GM18498 (cell line): Measurements from ENCODE around the gene CRLF1.
"Not testable (repeated sequence)": the region's sequence is repeated elsewhere in the genome, so short reads cannot be mapped to it uniquely, and the experiment has no call there.

Experiments
- ATAC-seq: cut with Tn5 transposase; IDR thresholded peaks from one replicate; pipeline ENCODE4 v1.9.1; 2021; ENCODE audit warnings: mild to moderate bottlenecking, moderate library complexity; ENCODE audit not compliant: unreplicated experiment

The CRLF1 gene

DNA sequence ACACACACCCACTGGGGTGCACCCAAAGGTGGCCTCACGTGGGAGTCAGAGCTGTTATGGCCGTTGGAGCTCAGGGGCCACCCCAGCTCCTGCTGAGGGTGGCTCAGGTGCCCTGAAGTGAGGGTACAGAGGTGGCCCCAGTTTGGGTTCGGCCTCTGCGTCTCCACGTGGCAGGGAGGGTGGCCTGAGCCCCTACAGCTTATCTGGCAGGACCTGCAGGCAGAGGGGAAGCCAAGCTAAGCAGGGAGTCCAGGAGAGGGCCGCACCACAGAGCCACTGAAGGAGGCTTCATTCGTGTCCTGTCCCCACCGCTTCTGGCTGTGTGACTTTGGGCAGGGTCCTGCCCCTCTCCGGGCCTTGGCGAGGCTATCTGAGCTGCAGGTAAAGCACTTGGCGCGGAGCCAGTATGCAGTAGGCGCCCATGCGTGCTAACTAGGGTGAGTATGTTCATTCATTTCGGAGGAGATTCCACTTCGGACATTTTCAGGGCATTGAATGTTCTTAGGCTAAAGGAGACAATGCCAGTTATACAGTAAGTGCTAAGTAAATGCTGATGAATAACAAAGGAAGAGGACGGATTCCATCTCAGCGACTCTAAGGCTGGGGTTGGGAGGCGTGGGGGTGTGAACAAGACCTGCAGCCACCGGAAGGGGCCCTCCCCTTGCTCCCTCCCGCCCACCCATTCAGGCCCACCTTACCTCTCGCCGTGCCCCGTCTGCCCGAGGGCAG, 13.1 kb downstream of the CRLF1 start:
- no peak for ATAC-seq

DNA sequence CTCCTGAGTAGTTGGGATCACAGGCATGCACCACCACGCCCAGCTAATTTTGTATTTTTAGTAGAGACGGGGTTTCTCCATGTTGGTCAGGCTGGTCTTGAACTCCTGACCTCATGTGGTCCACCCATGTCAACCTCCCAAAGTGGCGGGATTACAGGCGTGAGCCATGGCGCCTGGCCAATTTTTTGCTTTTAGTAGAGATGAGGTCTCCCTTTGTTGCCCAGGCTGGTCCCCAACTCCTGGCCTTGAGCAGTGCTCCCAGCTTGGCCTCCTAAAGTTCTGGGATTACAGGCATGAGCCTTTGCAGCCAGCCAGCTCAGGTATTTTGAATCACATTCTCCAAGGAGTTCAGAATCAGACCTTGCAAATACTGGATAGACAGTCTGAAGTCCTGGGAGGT, 13.9 kb downstream of the CRLF1 start:
- not testable (repeated sequence) for ATAC-seq

- no peak for ATAC-seq
These were observed 14.7 kb downstream of the CRLF1 start for GRCh38 chr19:18591735-18592385.

- no peak for ATAC-seq
These were observed 16.0 kb downstream of the CRLF1 start for GRCh38 chr19:18590273-18591272.

GRCh38 chr19:18589380-18590272, 17.0 kb downstream of the CRLF1 start:
- ATAC-seq = peak; percentile 40

DNA sequence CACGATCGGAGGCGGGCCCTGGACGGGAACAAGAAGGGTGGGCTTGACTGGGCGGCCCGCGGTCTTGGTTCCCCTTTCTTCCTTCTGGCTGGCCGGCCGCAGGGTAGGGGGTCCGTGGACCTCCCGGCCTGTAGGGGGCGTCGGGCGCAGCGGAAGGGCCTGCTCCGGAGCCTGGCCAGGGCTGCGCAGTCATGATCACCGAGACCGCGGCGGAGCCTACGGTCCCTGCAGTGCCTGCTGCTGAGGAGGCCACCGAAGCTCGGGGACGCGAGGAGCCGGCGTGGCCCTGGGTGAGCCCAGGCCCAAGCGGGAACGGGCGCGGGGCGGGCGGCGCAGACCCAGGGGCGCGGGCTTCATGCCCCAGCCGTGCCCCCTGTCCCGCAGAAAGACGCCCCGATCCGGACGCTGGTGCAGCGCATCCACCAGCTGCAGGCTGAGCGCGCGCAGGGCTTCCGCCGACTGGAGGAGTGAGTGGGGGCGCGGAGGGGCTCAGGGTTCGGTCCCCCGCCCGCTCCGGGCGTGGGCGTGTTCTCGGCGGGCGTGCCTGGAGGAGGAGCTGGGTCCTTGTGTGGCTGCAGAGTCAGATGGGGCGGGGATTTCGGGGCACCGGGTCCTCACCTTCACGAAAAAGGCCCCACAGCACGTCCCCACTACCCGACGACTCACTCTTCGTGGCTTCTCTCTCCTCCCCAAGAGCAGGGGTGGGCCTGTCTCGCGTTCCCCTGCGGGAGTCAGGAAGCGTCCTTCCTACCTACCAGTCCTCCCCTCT, 17.8 kb downstream of the CRLF1 start, which contains the start of gene REX1BD:
Gene REX1BD (plus strand): TSS at position 188 of the 769 bp plus-strand sequence. CDS start 4 bp downstream, at position 192.
- peak; percentile 80 for ATAC-seq

- no peak for ATAC-seq
These were observed 18.5 kb downstream of the CRLF1 start for GRCh38 chr19:18587962-18588610.

GRCh38 chr19:18587561-18587960, 19.0 kb downstream of the CRLF1 start:
- no peak for ATAC-seq

DNA sequence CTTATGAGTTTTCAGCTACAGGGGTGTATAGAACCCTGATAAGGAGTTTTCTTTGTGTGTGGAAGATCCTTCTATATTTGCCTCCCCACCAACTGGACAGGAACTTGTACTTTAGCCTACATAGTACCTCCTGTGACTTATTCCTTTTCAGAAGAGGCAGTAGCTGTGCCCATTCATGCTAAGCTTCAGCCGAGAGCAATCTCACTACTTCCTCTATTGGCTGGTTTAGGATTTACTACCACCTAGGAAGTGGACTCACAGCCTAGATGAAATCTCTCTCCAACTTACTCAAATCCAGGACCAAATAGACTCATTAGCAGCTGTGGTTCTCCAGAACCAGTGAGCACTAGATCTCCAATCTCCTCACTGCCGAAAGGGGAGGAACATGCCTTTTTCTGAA, 20.3 kb downstream of the CRLF1 start:
- ATAC-seq = no peak

GRCh38 chr19:18580311-18580710, 26.3 kb downstream of the CRLF1 start:
- ATAC-seq = no peak

DNA sequence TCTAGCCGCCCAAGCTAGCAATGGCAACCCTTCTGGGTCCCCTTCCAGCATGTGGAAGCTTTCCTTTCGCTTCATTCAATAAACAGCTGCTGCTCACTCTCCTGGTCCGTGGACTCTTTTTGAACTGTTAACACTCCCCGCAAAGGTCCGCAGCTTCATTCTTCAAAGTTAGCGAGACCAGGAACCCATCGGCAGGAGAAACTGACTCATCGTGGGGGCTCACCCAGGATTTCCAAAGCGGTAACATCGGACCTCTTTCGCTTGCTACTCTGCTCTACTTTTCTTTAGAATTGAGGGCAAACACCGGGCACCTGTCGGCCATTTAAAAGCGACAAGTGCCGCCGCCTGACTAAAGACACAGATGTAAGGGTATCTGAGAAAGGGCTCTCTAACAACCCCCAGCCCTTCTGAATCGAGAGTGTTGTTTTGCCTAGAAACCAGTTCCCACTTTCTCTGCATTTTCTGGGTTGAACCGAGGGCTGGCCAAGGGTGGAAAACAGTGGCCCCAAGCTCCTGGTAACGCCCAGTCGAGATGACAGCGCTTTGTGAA, 29.2 kb downstream of the CRLF1 start:
- ATAC-seq = no peak

- no peak for ATAC-seq
These were observed 30.2 kb downstream of the CRLF1 start for GRCh38 chr19:18576383-18576782.

DNA sequence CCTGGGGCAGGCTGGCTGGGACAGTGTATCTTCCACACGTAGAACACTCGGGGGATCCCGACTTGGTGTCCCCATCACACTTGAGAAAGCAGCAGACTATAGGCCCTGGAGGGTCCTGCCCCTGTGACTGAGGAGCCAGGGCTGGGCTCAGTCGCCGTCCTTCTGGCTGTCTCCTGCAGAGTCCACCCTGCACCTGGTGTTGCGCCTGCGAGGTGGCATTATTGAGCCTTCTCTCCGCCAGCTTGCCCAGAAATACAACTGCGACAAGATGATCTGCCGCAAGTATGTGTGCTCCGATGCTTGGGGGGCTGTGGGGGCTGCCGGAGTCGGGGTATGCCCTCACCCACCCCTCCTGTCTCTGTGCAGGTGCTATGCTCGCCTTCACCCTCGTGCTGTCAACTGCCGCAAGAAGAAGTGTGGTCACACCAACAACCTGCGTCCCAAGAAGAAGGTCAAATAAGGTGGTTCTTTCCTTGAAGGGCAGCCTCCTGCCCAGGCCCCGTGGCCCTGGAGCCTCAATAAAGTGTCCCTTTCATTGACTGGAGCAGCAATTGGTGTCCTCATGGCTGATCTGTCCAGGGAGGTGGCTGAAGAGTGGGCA, 31.8 kb downstream of the CRLF1 start:
- ATAC-seq = no peak

- ATAC-seq = peak; percentile 93
These were observed 34.8 kb downstream of the CRLF1 start, which contains the start of gene UBA52 for GRCh38 chr19:18571564-18572344. Gene UBA52 (plus strand): TSS chr19:18571857. CDS start chr19:18573301, 1,444 bp downstream.

- ATAC-seq = no peak
These were observed 38.2 kb downstream of the CRLF1 start for GRCh38 chr19:18568367-18568766.

DNA sequence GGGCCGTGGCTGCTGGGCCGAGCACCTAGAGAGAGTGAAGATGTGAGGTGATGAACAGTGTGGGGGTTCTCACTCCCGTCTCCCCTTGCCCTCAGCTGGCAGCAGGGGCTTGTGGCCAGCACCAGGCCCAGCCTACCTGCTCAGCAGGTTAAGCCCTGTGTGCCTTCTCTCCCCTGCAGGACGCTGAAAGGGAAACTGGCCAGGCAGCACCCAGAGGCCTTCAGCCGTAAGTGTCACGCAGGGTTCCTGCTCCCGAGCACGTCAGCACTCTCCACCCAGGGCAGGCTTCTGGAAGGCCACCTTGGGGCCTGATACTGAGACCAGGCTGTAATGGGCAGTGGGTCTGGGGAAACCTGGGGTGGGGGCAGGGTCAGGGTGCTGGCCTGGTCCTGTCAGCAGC, 39.6 kb downstream of the CRLF1 start:
- no peak for ATAC-seq

GRCh38 chr19:18562086-18562485, 44.5 kb downstream of the CRLF1 start:
- no peak for ATAC-seq
